Prostate gland (tissue), 2 donors: ENCODE measurements around the gene SYNJ2. TPM values are rescaled to one million over a fixed set of nuclear protein-coding genes. Genes with fewer than 3 reads are reported as not detected.

Experiments used
- DNase-seq: peaks from one replicate; pipeline ENCODE4 v3.0.0-alpha.2; 2019; ENCODE audit warnings: low spot score
- H3K27ac ChIP-seq, 2 donors: fragments of 200-600 bp; sonication (generic); 2 replicates each; pipeline ENCODE4 v1.5.1; 2017 to 2019
- H3K27me3 ChIP-seq: fragments of 200-600 bp; sonication (generic); replicated peaks from 2 replicates; pipeline ENCODE4 v1.5.1; 2019; ENCODE audit not compliant: insufficient read depth
- H3K36me3 ChIP-seq, 2 donors: fragments of 200-600 bp; sonication (generic); 1 replicate in 1 of 2; 2 replicates in 1 of 2; pipeline versions ENCODE4 v1.5.1 to v1.8.1; 2017 to 2019
- H3K4me1 ChIP-seq: fragments of 200-600 bp; sonication (generic); replicated peaks from 2 replicates; pipeline ENCODE4 v1.5.1; 2019
- H3K4me3 ChIP-seq, 2 donors: fragments of 200-600 bp; sonication (generic); 2 replicates each; pipeline ENCODE4 v1.5.1; 2017 to 2019
- H3K9me3 ChIP-seq: fragments of 200-600 bp; sonication (generic); 2 replicates; pipeline ENCODE4 v1.5.1; 2017
- CTCF ChIP-seq, 4 experiments: fragments of 200-600 bp in 2 of 4; fragments of 450-650 bp in 2 of 4; sonication (generic) in 2 of 4; IDR thresholded peaks; 1 replicate in 3 of 4; 2 replicates in 1 of 4; pipeline ENCODE4 v1.5.1; 2016 to 2019; ENCODE audit warnings: antibody characterized with exemption in 4 of 4, mild to moderate bottlenecking in 2 of 4, moderate library complexity in 2 of 4
- POLR2A ChIP-seq: fragments of 450-650 bp; IDR thresholded peaks from one replicate; pipeline ENCODE4 v1.6.1; 2016; ENCODE audit warnings: antibody characterized with exemption, mild to moderate bottlenecking
- POLR2AphosphoS5 ChIP-seq: sonication (generic); formaldehyde crosslinking; IDR thresholded peaks from one replicate; pipeline ENCODE4 v1.6.1; 2017; ENCODE audit warnings: antibody characterized with exemption
- WGBS: methylation state at CpG from one replicate; pipeline ENCODE4 v1.1.5; 2018; 5-methylcytosine and 5-hydroxymethylcytosine counted together
- intact Hi-C: fragments of 100-400 bp; cut with DNase I; formaldehyde crosslinking; loops from one replicate; pipeline ENCODE4 v1.14.2; 2022
- total RNA-seq, 2 donors: library from RNA; depleted of rRNA; stranded (reverse); fragments of >200 nt; gene quantifications; one replicate each; pipeline ENCODE4 v1.1.0, GENCODE V29; 2016

The SYNJ2 gene
- total RNA-seq, 2 donors from 2014 or later: 19.7 to 19.9 TPM

- no peak for DNase-seq
- no peak overlapping the region for H3K27ac ChIP-seq
- H3K9me3 ChIP-seq: no peaks in the 10 kb centered on the region
- no peak overlapping the region for H3K4me3 ChIP-seq
- H3K27me3 ChIP-seq: no peaks in the 10 kb centered on the region
- no peaks in the 10 kb centered on the region for H3K36me3 ChIP-seq
- intact Hi-C loops: no loop called here
- WGBS: 93% methylated on average over 12 of the region's 12 CpGs
- TF ChIP-seq CTCF (IDR thresholded peaks at IDR 0.05): no peak
- TF ChIP-seq POLR2A: no peak
- TF ChIP-seq POLR2AphosphoS5: no peak
- peaks cover 7% of the 10 kb centered on the region for H3K4me1 ChIP-seq
Observed at GRCh38 chr6:157995458-157995857, 13.8 kb downstream of the SYNJ2 start.

GRCh38 chr6:157996201-157996712 is 14.6 kb downstream of the SYNJ2 start:
- Histone ChIP-seq H3K4me3 (no peak overlapping the region), H3K27ac (no peak overlapping the region), H3K4me1 (no peaks in the 10 kb centered on the region), H3K9me3 (no peaks in the 10 kb centered on the region), H3K27me3 (no peaks in the 10 kb centered on the region), H3K36me3 (no peaks in the 10 kb centered on the region)
- DNase-seq: no peak
- TF ChIP-seq POLR2AphosphoS5 (no peak), CTCF (IDR thresholded peaks at IDR 0.05) (no peak), POLR2A (no peak)
- WGBS: 88% methylated on average over 7 of the region's 7 CpGs
- intact Hi-C loops: no loop called here

GRCh38 chr6:157996918-157997702 is 15.4 kb downstream of the SYNJ2 start:
- Histone ChIP-seq H3K36me3 (no peaks in the 10 kb centered on the region), H3K27me3 (no peaks in the 10 kb centered on the region), H3K27ac (no peak overlapping the region), H3K4me3 (no peak overlapping the region), H3K4me1 (no peaks in the 10 kb centered on the region), H3K9me3 (no peaks in the 10 kb centered on the region)
- WGBS: 90% methylated on average over 15 of the region's 15 CpGs
- no peak for DNase-seq
- intact Hi-C loops: no loop called here
- TF ChIP-seq POLR2A (no peak), CTCF (IDR thresholded peaks at IDR 0.05) (no peak), POLR2AphosphoS5 (no peak)

- DNase-seq: no peak
- H3K36me3 ChIP-seq: no peaks in the 10 kb centered on the region
- peaks cover 6% of the 10 kb centered on the region for H3K4me1 ChIP-seq
- no peak overlapping the region for H3K4me3 ChIP-seq
- 78% methylated on average over 6 of the region's 6 CpGs for WGBS
- H3K27me3 ChIP-seq: no peaks in the 10 kb centered on the region
- no peak overlapping the region for H3K27ac ChIP-seq
- intact Hi-C loops: no loop called here
- TF ChIP-seq POLR2A (no peak), CTCF (IDR thresholded peaks at IDR 0.05) (no peak), POLR2AphosphoS5 (no peak)
- H3K9me3 ChIP-seq: no peaks in the 10 kb centered on the region
Observed at GRCh38 chr6:157997893-157998608, 16.4 kb downstream of the SYNJ2 start.
